Transverse colon (tissue), 4 donors: ENCODE measurements around the gene ZNFX1.

Experiments used
- EP300 ChIP-seq: sonication (generic); formaldehyde crosslinking; IDR thresholded peaks from one replicate; pipeline ENCODE4 v1.6.1; 2017; ENCODE audit warnings: antibody characterized with exemption, low read depth
- POLR2A ChIP-seq: fragments of 450-650 bp; IDR thresholded peaks from one replicate; pipeline ENCODE4 v1.6.1; 2016; ENCODE audit warnings: antibody characterized with exemption, mild to moderate bottlenecking, moderate library complexity
- POLR2AphosphoS5 ChIP-seq, 3 donors: sonication (generic); formaldehyde crosslinking; IDR thresholded peaks; one replicate each; pipeline ENCODE4 v1.6.1; 2016; ENCODE audit warnings: antibody characterized with exemption in 3 of 3
- TF ChIP-seq, protein P1 (sequence below), 5 experiments: fragments of 200-600 bp in 3 of 5; fragments of 450-650 bp in 2 of 5; sonication (generic) in 3 of 5; IDR thresholded peaks; 1 replicate in 2 of 5; 2 replicates in 3 of 5; pipeline ENCODE4 v1.5.1; 2016 to 2017; ENCODE audit warnings: antibody characterized with exemption in 5 of 5, inconsistent platforms in 3 of 5, mild to moderate bottlenecking in 2 of 5, moderate library complexity in 1 of 5

DNA sequence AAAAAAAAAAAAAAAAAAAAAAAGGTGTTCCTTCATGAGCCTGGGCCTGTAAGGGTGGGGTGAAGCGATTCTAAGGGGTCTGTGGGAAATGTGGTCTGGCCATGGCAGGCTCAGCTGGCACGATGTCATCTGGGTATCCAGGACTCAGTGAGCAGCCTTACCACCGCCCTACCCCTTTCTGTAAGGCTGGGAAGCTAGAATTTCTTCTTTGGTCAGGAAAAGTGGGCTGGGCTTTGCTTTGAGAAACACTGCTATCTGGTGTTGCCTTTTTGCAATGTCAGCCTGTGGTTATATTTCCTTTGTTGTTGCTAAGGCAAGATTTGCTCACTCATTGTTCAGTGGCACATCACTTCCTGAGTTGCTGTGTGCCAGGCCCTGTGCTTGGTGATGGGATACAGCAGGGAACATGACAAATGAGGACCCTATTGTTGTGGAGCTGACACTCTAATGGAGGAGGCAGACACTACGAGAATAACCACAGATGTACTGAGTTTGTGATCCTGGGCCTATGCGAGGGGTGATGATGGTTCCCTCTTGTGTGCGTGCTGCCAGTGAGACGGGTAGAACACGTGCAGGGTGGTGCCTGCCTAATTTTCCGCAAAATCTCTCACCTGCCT, 45.9 kb upstream of the ZNFX1 start:
- TF ChIP-seq, protein P1, sequence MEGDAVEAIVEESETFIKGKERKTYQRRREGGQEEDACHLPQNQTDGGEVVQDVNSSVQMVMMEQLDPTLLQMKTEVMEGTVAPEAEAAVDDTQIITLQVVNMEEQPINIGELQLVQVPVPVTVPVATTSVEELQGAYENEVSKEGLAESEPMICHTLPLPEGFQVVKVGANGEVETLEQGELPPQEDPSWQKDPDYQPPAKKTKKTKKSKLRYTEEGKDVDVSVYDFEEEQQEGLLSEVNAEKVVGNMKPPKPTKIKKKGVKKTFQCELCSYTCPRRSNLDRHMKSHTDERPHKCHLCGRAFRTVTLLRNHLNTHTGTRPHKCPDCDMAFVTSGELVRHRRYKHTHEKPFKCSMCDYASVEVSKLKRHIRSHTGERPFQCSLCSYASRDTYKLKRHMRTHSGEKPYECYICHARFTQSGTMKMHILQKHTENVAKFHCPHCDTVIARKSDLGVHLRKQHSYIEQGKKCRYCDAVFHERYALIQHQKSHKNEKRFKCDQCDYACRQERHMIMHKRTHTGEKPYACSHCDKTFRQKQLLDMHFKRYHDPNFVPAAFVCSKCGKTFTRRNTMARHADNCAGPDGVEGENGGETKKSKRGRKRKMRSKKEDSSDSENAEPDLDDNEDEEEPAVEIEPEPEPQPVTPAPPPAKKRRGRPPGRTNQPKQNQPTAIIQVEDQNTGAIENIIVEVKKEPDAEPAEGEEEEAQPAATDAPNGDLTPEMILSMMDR (IDR thresholded peaks at IDR 0.05) = peak in 2 of 5 experiments; percentile 9 to 11
- TF ChIP-seq POLR2A (no peak), EP300 (no peak), POLR2AphosphoS5 (IDR thresholded peaks at IDR 0.05) (no peak)
